ENCODE results near the gene NAMPT.

DNA sequence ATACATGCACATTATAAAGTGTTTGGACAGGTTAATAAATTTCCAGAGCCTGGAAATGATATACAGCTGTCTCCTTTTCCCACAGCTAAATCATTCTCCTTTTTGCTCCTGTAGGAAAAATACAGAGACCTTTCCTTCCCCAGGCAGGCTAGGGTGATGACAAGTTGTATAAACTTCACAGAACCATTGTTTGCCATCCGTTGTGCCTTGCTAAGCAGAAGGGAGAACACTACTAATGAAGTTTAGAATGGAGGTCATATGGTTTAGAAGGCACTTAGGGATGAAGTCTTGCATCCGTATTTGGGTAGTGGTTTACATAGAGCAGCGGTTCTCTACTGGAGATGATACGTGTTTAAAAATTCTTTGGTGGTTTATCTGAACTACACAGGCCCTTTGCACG, 46.0 kb downstream of the NAMPT start:
- TF ChIP-seq POLR2A (IDR thresholded peaks at IDR 0.05): no peak
- TF ChIP-seq, protein P1, sequence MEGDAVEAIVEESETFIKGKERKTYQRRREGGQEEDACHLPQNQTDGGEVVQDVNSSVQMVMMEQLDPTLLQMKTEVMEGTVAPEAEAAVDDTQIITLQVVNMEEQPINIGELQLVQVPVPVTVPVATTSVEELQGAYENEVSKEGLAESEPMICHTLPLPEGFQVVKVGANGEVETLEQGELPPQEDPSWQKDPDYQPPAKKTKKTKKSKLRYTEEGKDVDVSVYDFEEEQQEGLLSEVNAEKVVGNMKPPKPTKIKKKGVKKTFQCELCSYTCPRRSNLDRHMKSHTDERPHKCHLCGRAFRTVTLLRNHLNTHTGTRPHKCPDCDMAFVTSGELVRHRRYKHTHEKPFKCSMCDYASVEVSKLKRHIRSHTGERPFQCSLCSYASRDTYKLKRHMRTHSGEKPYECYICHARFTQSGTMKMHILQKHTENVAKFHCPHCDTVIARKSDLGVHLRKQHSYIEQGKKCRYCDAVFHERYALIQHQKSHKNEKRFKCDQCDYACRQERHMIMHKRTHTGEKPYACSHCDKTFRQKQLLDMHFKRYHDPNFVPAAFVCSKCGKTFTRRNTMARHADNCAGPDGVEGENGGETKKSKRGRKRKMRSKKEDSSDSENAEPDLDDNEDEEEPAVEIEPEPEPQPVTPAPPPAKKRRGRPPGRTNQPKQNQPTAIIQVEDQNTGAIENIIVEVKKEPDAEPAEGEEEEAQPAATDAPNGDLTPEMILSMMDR (IDR thresholded peaks at IDR 0.05): no peak
